Motor neuron (in vitro differentiated cells): ENCODE results near the gene HAPSTR1. TPM values are rescaled to one million over a fixed set of nuclear protein-coding genes. Genes with fewer than 3 reads are reported as not detected.

Source experiments
- ATAC-seq, 8 experiments: fragments of 200-7000 bp; cut with Tn5 transposase; replicated peaks in 6 of 8; 2 replicates each; pipeline ENCODE4 v1.8.0; 2021; ENCODE audit warnings: mild to moderate bottlenecking in 8 of 8, moderate library complexity in 8 of 8
- H3K27ac ChIP-seq, 2 donors: fragments of 250-450 bp; sonication (Bioruptor Pico); 2 replicates each; pipeline ENCODE4 v1.9.0; 2021; ENCODE audit warnings: antibody characterized with exemption in 2 of 2, mild to moderate bottlenecking in 2 of 2, moderate library complexity in 1 of 2
- H3K4me1 ChIP-seq, 2 donors: fragments of 250-450 bp; sonication (Bioruptor Pico); replicated peaks in 1 of 2; 2 replicates each; pipeline ENCODE4 v1.6.1; 2021; ENCODE audit warnings: antibody characterized with exemption in 2 of 2, mild to moderate bottlenecking in 2 of 2, moderate library complexity in 1 of 2
- H3K4me3 ChIP-seq, 5 donors: fragments of 250-450 bp; sonication (Bioruptor Pico); 2 replicates each; pipeline ENCODE4 v1.9.0; 2021; ENCODE audit warnings: antibody characterized with exemption in 5 of 5, mild to moderate bottlenecking in 5 of 5, moderate library complexity in 4 of 5
- WGBS, 10 experiments: fragments of 450-650 bp; shearing (Covaris generic); methylation state at CpG; one replicate each; pipeline ENCODE4 v1.0.0; 2022; 5-methylcytosine and 5-hydroxymethylcytosine counted together
- in situ Hi-C, 9 experiments: fragments of 400-800 bp; cut with MboI; loops; one replicate each; pipeline ENCODE4 v1.15.0; 2021; ENCODE audit warnings: low sequenced_read_pairs in 9 of 9, low pct_unique_long_range_greater_than_20kb in 2 of 9; ENCODE audit not compliant: unreplicated experiment in 9 of 9
- total RNA-seq, 8 experiments: library from RNA; unstranded; fragments of 300-600 nt; gene quantifications; 2 replicates each; pipeline versions ENCODE4 v1.2.3 to v1.2.4, GENCODE V29; 2022

HAPSTR1 gene
- total RNA-seq, 8 experiments from 2014 or later = 31.3 to 74.1 (median 46.4) TPM

DNA sequence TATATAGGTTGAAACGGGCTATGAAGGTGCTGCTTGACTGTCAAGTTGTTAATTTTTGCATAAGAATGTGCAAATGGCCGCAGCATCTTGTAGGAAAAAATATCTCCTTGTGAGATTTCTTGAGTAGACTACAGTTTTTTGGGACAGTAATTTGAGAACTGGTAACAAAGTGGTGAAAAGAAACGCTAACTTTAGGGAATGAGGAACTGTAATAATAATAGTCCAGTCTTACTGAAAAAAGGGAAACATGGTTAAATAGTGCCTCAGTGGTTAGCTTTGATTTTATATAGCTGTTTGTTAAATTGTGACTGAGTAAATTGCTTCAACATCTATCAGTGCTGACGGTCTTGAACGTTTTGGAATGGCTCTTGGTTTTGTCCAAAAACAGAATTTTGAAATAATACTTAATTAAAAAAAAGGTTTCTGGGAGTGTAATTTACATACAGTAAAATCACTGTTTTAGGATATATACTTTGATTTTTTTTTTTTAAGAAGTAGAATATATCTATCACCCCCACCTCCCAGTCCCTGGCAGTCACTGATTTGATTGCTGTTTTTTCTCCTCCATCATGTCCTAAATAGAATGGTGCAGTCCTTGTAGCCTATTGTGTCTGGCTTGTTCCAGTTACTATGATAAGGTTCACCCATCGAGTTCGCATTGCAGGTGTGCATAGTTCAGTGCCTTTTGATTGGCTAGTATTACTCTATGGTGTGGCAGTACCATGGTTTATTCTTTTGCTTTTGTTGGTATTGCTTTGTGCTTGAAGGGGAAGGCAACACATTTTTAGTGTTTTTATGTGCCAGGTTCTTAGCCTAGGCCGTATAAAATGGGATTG lies 2.8 kb downstream of the HAPSTR1 start:
- H3K27ac ChIP-seq = no peak overlapping the region
- in situ Hi-C loops = no loop called here
- peaks cover 19 to 28% of the 10 kb centered on the region in 2 donors for H3K4me1 ChIP-seq
- H3K4me3 ChIP-seq = peak overlapping the region; percentile 57 to 94 (median 82)
- ATAC-seq = no peak
- WGBS, 10 experiments = 4 to 40% (median 20%) methylated on average over 2 to 8 of the region's 8 CpGs

GRCh38 chr16:9095171-9095570 lies 3.7 kb downstream of the HAPSTR1 start:
- in situ Hi-C loops = no loop called here
- Histone ChIP-seq H3K4me1 (peaks cover 22 to 28% of the 10 kb centered on the region in 2 donors), H3K4me3 (peak overlapping the region in 4 of 5 donors; percentile 57 to 94 (median 76)), H3K27ac (no peak overlapping the region)
- 0 to 75% (median 27%) methylated on average over 1 of the region's 1 CpG; no CpG with 5 or more reads in 2 of the 10 experiments for WGBS, 10 experiments
- ATAC-seq = no peak

DNA sequence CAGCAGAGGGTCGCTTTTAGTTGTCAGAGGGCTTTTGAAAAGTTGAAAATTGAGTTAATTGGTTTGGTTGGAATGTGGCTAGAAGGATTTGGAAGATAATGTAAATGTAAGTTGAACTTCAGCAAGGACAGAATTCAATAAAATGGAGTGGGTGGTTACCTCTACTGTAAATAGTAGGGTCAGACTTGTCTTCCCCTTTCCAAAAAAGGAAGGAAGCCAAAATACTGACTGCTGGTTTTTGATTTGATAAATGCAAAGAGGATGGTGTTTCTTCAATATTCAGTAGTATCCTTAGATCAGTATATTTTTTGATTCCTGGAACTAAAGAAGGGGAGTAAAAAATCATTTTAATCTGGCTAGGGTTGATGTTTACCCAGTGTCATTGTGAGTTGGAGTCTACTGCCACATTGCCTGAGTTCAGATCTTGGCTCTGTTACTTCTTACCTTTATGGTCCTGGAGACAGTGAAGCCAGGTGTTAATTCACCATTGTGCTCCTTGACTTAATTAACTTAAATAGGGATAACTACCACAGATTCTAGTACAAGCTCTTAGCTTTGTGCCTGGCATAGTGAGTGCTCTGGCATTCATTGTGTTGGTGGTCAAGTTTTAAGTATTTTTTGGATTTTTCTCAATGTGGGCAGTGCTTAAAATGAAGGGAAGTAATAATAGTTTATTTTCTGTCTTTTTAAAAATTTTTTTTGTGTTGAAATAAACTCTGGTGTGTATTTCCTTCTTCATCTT lies 4.4 kb downstream of the HAPSTR1 start:
- peak overlapping the region in 1 of 5 donors; percentile 61 for H3K4me3 ChIP-seq
- 36 to 100% (median 84%) methylated on average over 1 of the region's 1 CpG; no CpG with 5 or more reads in 4 of the 10 experiments for WGBS, 10 experiments
- in situ Hi-C loops = no loop called here

DNA sequence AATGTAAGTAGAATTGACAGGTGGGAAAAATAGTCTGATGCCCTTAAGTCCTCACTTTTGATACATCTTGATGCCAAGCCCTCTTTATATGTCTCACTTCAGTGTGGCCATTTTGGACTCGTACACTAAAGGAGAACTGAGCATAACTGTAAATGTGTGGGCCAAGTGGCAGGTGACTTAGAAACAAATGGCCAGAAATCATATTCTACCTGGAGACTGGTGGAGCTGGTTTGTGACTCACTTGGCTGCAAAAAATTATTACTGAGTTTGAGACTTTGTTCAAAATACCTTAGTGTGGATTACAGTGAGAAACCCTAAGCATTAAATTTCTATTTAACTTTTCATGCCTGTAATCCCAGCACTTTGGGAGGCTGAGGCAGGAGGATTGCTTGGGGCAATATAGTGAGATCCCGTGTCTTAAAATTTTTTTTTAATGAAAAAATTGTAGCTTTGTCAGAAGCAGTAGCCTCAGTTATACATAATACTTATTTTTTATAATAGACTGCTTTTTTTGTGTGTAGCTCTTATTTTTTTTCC lies 5.0 kb downstream of the HAPSTR1 start:
- in situ Hi-C loops = no loop called here
- Histone ChIP-seq H3K27ac (no peak overlapping the region), H3K4me1 (peaks cover 22 to 28% of the 10 kb centered on the region in 2 donors), H3K4me3 (no peak overlapping the region)
- 33 to 100% (median 100%) methylated on average over 1 to 2 of the region's 2 CpGs; no CpG with 5 or more reads in 1 of the 10 experiments for WGBS, 10 experiments
- no peak for ATAC-seq

More for the DNA sequence above, 4.4 kb downstream of the HAPSTR1 start:
- no peak overlapping the region for H3K27ac ChIP-seq
- no peak for ATAC-seq
- H3K4me1 ChIP-seq = peaks cover 22 to 28% of the 10 kb centered on the region in 2 donors

DNA sequence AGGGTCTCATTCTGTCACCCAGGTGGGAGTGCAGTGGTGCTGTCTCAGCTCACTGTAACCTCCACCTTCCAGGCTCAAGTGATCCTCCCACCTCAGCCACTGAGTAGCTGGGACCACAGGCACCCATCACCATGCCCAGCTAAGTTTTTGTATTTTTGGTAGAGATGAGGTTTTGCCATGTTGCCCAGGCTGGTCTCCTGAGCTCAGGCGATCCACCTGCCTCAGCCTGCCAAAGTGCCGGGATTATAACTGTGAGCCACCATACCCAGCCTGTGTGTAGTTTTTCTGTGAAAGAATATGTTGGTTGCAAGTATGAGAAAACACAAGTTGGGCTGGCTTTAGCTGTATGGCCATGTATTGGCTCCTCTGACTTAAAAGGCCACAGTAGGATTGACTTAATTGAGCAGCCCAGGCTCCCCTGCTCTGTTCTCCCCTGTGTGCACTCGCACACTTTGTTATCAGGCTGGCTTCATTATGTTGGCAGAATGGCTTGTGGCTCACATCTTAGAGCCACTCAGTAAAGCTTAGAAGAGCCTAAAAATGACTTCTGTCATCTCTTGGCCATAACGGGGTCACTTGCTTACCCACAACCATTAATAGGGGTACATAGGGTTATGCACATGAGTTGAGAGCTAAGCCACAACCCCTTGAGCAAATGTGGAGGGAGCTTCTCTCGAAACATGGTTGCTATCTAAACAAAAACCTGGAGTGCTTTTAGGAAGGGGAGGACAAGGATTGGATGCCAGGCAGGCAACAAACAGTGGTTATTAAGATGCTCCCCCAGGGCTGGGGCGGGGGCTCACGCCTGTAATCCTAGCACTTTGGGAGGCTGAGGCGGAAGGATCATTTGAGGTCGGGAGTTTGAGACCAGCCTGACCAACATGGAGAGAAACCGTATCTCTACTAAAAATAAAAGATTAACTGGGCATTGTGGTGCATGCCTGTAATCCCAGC lies 6.1 kb downstream of the HAPSTR1 start:
- Histone ChIP-seq H3K4me1 (peaks cover 22 to 30% of the 10 kb centered on the region in 2 donors), H3K4me3 (no peak overlapping the region), H3K27ac (no peak overlapping the region)
- in situ Hi-C loops = no loop called here
- 60 to 98% (median 92%) methylated on average over 1 to 9 of the region's 10 CpGs; no CpG with 5 or more reads in 4 of the 10 experiments for WGBS, 10 experiments
- ATAC-seq = peak in 3 of 8 experiments; percentile 4 to 11 (median 6)

DNA sequence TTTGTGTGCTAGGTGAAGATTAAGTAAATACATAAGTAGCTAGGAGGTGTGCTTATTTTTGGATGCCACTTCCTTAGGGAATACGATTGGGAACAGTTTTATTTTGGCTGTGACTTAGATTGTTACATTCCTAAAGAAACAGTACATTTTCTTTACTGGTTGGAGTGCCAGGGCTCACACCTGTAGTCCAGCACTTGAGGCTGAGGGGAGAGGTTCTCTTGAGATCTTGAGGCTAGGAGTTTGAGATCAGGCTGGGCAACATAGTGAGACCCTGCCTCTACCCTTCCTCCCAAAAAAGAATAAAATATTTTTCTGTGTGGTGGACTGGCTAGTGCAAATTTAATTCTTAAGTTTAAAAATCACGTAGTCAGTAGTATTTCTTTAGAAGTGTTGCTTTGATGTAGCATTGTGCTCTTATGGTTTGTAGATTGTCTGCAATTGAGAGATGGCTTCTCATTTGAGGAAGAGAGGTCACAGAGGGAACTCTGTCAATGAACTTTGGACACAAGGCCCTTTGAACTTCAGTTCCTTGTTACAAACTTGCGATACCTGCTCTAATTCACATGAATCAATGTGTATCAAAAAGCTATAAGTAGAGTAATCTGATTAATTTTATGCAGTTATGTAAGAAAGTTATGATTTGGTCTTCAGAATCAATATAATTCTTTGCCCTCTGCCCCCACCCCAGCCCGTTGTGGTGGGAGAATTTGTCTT lies 7.1 kb downstream of the HAPSTR1 start:
- peaks cover 22 to 36% of the 10 kb centered on the region in 2 donors for H3K4me1 ChIP-seq
- WGBS, 10 experiments = 45 to 100% (median 90%) methylated on average over 1 to 4 of the region's 4 CpGs
- no peak overlapping the region for H3K4me3 ChIP-seq
- no peak overlapping the region for H3K27ac ChIP-seq
- in situ Hi-C loops = no loop called here
- no peak for ATAC-seq

DNA sequence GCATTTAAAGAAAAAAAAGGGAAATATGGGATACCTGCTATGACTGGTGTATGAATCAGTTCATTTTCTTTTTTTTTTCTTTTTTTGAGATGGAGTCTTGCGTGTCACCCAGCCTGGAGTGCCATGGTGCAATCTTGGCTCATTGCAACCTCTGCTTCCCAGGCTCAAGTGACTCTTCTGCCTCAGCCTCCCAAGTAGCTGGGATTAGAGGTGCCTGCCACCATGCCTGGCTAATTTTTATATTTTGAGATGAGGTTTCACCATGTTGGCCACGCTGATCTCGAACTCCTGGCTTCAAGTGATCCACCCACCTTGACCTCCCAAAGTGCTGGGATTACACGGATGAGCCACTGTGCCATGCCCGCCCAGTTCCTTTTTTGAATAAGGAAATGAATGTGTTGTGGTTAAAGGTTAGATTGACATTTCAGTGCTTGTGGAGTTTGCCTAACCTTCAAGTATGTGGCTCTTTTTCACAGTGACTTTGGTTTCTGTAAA lies 7.7 kb downstream of the HAPSTR1 start:
- ATAC-seq = peak in 5 of 8 experiments; percentile 4 to 36 (median 25)
- no peak overlapping the region for H3K4me3 ChIP-seq
- H3K4me1 ChIP-seq = peaks cover 25 to 37% of the 10 kb centered on the region in 2 donors
- no peak overlapping the region for H3K27ac ChIP-seq
- in situ Hi-C loops = no loop called here
- WGBS, 10 experiments = 46 to 100% (median 84%) methylated on average over 1 to 5 of the region's 5 CpGs; no CpG with 5 or more reads in 3 of the 10 experiments

DNA sequence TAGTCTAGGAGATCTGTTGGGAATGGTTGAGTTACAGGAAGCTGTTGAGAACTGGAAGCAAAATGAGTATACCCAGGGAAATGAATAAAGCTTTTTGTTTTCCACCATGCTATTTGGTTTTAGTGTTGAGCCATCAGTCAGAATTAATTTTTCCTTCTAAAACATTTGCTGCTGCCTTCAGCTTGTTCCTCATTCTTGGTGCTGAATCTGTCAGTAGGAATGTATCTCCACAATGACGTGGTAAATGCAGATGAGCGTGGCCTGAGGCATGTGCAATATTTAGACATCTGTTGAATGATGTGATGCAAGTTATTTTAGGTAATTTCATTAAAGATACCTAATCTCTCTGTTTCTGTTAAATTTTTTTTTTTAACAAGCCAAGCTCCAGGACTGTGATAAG lies 10.9 kb downstream of the HAPSTR1 start:
- ATAC-seq = peak in 3 of 8 experiments; percentile 76 to 86 (median 80)
- in situ Hi-C loops = no loop called here
- H3K27ac ChIP-seq = no peak overlapping the region
- 0 to 100% (median 89%) methylated on average over 1 to 2 of the region's 2 CpGs; no CpG with 5 or more reads in 2 of the 10 experiments for WGBS, 10 experiments
- H3K4me3 ChIP-seq = no peak overlapping the region
- H3K4me1 ChIP-seq = peaks cover 14 to 32% of the 10 kb centered on the region in 2 donors

DNA sequence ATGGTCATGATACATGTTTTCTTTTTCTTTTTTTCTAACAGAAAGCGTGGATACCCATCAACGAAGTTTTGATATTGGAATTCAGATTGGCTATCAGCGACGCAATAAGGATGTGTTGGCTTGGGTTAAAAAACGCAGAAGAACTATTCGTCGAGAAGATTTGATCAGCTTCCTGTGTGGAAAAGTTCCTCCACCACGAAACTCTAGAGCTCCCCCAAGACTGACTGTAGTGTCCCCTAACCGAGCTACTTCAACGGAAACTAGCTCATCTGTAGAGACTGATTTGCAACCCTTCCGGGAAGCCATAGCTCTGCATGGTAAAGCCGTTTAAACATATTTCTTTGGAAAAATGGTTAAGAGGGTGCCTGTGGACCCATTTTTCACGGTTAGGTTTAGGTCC lies 11.5 kb downstream of the HAPSTR1 start:
- in situ Hi-C loops = no loop called here
- H3K4me1 ChIP-seq = peaks cover 10 to 33% of the 10 kb centered on the region in 2 donors
- H3K4me3 ChIP-seq = no peak overlapping the region
- 71 to 99% (median 94%) methylated on average over 1 to 13 of the region's 13 CpGs; no CpG with 5 or more reads in 1 of the 10 experiments for WGBS, 10 experiments
- no peak for ATAC-seq
- no peak overlapping the region for H3K27ac ChIP-seq

- WGBS, 10 experiments = 80 to 100% (median 96%) methylated on average over 1 to 3 of the region's 3 CpGs; no CpG with 5 or more reads in 2 of the 10 experiments
- in situ Hi-C loops = no loop called here
- H3K4me1 ChIP-seq = peaks cover 14 to 36% of the 10 kb centered on the region in 2 donors
- H3K27ac ChIP-seq = no peak overlapping the region
- H3K4me3 ChIP-seq = no peak overlapping the region
- ATAC-seq = no peak
These were observed 12.1 kb downstream of the HAPSTR1 start for GRCh38 chr16:9103546-9103945.

GRCh38 chr16:9105189-9105588 lies 13.7 kb downstream of the HAPSTR1 start:
- Histone ChIP-seq H3K4me1 (peaks cover 24 to 42% of the 10 kb centered on the region in 2 donors), H3K27ac (no peak overlapping the region), H3K4me3 (no peak overlapping the region)
- no peak for ATAC-seq
- in situ Hi-C loops = no loop called here
